Measurements from ENCODE around the gene PHAF1.

The PHAF1 gene

DNA sequence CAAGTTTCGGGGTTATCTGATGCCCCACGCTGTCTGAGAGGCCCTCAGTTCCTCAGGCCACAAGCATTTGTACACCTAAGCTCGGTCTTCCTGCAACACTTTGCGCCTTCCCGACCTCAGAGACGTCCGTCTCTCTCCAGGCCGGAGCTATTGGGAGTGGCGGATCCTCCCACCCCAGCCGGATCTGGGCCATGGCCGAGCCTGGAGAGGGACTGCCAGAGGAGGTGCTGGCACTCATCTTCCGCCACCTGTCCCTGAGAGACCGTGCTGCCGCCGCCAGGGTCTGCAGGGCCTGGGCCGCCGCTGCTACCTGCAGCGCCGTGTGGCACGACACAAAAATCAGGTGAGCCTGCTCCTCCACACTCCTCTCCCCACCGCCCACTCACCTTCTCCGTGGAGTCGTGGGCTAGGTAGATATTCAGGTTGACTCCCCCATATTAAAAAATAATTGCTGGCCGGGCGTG lies 51.9 kb downstream of the PHAF1 start:
- in situ Hi-C loops (cut with MboI; ENCODE audit: low sequenced_read_pairs) = loop anchor here (25.0 kb wide), 1 partner anchor 199 kb away; the partner anchor contains the start of gene CES3

- in situ Hi-C loops (cut with MboI; ENCODE audit: low sequenced_read_pairs) = loop anchor here (25.0 kb wide), 1 partner anchor 200 kb away; the partner anchor contains the start of gene CES3
Measured at GRCh38 chr16:67162506-67163163, 52.9 kb downstream of the PHAF1 start.

DNA sequence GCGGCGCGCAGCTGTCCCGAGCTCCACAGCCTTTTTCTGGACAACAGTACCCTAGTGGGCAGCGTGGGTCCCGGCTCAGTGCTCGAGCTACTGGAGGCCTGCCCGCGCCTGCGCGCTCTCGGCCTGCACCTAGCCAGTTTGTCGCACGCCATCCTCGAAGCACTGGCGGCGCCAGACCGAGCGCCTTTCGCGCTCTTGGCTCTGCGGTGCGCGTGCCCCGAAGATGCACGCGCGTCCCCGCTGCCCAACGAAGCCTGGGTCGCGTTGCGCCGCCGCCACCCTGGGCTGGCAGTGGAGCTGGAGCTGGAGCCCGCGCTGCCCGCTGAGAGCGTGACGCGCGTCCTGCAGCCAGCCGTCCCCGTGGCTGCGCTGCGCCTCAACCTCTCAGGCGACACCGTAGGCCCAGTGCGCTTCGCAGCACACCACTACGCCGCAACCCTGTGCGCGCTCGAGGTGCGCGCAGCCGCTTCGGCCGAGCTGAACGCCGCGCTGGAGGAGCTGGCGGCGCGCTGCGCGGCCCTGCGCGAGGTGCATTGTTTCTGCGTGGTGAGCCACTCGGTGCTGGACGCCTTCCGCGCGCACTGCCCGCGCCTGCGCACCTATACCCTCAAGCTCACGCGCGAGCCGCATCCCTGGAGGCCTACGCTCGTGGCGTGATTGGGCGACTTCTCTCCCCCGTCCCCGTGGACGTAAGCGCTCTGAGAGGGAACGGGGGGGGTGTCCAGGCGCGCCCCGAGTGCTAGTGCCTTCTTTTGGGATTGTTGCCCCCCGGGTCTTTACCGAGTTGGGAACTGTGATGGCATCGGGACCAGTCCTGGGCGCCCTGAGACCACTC lies 53.6 kb downstream of the PHAF1 start:
- in situ Hi-C loops (cut with MboI; ENCODE audit: low sequenced_read_pairs) = loop anchor here (25.0 kb wide), 1 partner anchor 201 kb away; the partner anchor contains the start of gene CES3

GRCh38 chr16:67163999-67164558 lies 54.3 kb downstream of the PHAF1 start:
- in situ Hi-C loops (cut with MboI; ENCODE audit: low sequenced_read_pairs) = loop anchor here (25.0 kb wide), 1 partner anchor 202 kb away; the partner anchor contains the start of gene CES3

DNA sequence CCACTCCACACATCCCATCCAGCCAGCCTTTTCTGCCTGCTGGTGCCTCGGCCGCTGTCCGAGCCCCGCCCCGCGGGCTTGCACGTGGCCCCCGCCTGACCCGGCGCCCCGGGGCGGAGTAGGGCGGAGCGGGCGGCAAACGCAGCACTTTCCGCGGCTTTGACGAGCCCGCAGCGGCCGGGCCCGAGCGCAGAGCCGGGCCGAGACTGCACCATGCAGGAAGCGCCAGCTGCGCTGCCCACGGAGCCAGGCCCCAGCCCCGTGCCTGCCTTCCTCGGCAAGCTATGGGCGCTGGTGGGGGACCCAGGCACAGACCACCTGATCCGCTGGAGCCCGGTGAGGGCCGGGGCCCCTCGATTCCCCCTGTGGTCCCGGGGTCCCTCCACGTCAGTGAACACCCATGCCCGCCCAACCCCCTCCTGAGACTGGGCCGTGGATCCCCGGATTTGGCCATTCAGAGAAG lies 54.9 kb downstream of the PHAF1 start, which contains the start of gene HSF4:
Gene HSF4, plus strand, starts transcription at position 147 of the 463 bp plus-strand sequence. Its CDS starts 67 bp downstream, at position 214.
- in situ Hi-C loops (cut with MboI; ENCODE audit: low sequenced_read_pairs) = loop anchor here (25.0 kb wide), 1 partner anchor 202 kb away; the partner anchor contains the start of gene CES3

DNA sequence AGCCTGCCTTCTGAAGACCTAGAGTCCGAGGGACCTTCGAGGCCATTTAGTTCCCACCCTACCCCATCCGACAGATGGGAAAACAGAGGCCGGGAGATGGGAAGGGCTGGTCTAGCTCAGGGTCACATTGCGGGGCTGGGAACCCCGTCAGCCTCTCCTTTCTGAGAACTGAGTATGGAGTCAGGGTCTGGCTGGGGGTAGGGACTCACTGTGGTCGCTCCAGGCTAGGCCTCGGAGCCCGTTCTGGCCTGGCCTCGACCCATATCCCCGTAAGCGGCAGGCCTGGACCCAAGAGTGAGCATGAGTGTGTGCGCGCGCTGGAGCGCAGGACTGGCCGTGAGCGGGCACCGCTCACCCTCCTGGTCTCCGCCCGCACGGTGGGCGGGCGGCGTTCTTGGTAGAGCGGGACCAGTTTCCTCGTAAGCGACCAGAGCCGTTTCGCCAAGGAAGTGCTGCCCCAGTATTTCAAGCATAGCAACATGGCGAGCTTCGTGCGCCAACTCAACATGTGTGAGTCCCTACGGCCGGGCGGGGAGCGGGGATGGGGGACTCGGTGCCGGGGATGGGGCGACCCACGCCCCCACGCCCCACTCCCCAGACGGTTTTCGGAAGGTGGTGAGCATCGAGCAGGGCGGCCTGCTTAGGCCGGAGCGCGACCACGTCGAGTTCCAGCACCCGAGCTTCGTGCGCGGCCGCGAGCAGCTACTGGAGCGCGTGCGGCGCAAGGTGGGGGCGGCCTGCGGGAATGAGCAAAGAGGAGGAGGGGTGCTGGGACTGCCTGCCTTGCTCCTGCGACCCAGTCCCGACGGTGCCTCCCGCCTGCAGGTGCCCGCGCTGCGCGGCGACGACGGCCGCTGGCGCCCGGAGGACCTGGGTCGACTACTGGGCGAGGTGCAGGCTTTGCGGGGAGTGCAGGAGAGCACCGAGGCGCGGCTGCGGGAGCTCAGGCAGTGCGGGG lies 55.7 kb downstream of the PHAF1 start:
- in situ Hi-C loops (cut with MboI; ENCODE audit: low sequenced_read_pairs) = loop anchor here (25.0 kb wide), 1 partner anchor 203 kb away; the partner anchor contains the start of gene CES3

DNA sequence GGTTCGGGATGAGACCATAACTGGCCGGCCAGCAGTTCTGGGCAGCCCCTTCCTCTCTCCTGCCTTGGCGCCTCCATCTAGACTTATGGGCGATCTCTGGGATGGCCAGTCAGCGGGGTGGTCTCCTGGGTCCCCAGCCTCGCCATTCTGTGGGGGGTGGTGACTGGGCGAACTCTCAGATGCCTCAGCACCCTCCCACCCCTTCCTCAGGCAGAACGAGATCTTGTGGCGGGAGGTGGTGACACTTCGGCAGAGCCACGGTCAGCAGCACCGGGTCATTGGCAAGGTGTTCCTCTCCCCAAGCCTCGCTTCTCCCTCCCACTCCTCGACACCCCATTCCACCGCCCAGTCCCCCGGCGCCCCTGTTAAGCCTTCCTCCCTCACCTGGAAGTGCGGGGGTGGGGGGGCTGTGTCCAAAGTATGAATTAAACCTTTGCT lies 56.4 kb downstream of the PHAF1 start:
- in situ Hi-C loops (cut with MboI; ENCODE audit: low sequenced_read_pairs) = loop anchor here (25.0 kb wide), 1 partner anchor 204 kb away; the partner anchor contains the start of gene CES3

GRCh38 chr16:67166598-67167168 lies 56.9 kb downstream of the PHAF1 start:
- in situ Hi-C loops (cut with MboI; ENCODE audit: low sequenced_read_pairs) = loop anchor here (25.0 kb wide), 1 partner anchor 204 kb away; the partner anchor contains the start of gene CES3

GRCh38 chr16:67167588-67167987 lies 57.8 kb downstream of the PHAF1 start:
- in situ Hi-C loops (cut with MboI; ENCODE audit: low sequenced_read_pairs) = loop anchor here (25.0 kb wide), 1 partner anchor 205 kb away; the partner anchor contains the start of gene CES3

DNA sequence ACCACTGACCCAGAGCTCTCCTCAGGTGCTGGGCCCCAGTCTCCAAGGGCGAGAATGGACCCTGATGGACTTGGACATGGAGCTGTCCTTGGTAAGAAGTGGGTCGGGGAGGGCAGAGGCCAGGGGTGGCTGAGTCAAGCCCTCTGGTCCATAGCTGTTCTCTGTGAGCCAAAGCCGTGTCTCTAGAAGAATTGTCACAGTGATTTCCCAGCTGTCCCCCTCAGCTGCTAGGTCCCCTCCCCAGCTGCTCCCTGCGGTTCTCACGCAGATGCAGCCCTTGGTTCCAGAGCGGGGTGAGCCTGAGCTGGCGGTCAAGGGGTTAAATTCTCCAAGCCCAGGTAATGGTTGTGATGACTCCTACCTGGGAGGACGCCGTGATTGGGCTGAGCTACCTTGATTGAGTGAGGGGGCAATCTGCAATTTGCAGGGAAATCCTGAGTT lies 59.3 kb downstream of the PHAF1 start:
- in situ Hi-C loops (cut with MboI; ENCODE audit: low sequenced_read_pairs) = loop anchor here (25.0 kb wide), 1 partner anchor 207 kb away; the partner anchor contains the start of gene CES3

GRCh38 chr16:67169642-67170167 lies 60.0 kb downstream of the PHAF1 start:
- in situ Hi-C loops (cut with MboI; ENCODE audit: low sequenced_read_pairs) = loop anchor here (25.0 kb wide), 1 partner anchor 207 kb away; the partner anchor contains the start of gene CES3

GRCh38 chr16:67170168-67170948 lies 60.6 kb downstream of the PHAF1 start, which contains the start of gene NOL3:
Gene NOL3 (plus strand): TSS chr16:67170538.
- in situ Hi-C loops (cut with MboI; ENCODE audit: low sequenced_read_pairs) = loop anchor here (25.0 kb wide), 1 partner anchor 208 kb away; the partner anchor contains the start of gene CES3

DNA sequence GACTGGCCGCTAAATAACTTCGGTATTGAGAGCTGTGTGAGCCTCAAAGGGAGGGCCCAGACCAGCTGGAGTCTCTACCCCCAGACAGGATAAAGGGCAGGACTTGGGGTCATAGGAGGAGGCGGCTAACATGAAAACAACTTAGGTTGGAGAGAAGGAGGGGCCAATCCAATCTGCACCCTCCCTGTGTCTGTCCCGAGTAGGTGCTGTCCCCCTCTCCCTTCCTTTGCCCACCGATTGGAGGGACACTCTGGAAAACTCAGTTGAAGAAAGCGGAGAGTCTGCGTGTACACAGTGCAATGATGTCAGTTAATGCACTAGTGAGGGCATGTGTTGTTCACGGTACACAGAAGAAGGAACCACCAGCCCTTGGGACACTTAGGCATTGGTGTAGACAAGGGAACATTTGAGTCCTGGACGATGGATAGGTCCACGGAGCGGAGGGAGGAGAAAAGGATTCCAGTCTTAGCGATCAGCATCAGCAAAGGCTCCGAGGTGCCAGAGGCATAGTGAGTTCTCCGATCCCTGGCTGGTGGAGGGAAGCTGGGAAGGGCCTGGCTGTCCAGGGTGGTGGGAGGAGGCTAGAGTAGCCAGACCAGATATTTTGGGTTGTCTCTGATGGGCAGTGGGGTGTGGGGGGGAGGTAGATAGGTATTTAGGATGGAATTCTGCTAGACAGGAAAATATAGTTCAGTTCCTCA lies 61.4 kb downstream of the PHAF1 start:
- in situ Hi-C loops (cut with MboI; ENCODE audit: low sequenced_read_pairs) = loop anchor here (25.0 kb wide), 1 partner anchor 209 kb away; the partner anchor contains the start of gene CES3

GRCh38 chr16:67173323-67173722 lies 63.6 kb downstream of the PHAF1 start:
- in situ Hi-C loops (cut with MboI; ENCODE audit: low sequenced_read_pairs) = loop anchor here (25.0 kb wide), 1 partner anchor 211 kb away; the partner anchor contains the start of gene CES3

- in situ Hi-C loops (cut with MboI; ENCODE audit: low sequenced_read_pairs) = loop anchor here (25.0 kb wide), 1 partner anchor 212 kb away; the partner anchor contains the start of gene CES3
Measured at GRCh38 chr16:67173808-67174705, 64.3 kb downstream of the PHAF1 start.
